Activated CD8-positive, alpha-beta memory T cell treated with anti-CD3 and anti-CD28 coated beads, Interleukin-2, amount 50 U/mL, for 24 hours (primary cell): ENCODE measurements around the gene NCDN.

Experiments used
- DNase-seq: peaks from one replicate; pipeline ENCODE4 v3.0.0-alpha.2; 2020; ENCODE audit errors: extremely low read depth

NCDN gene, protein sequence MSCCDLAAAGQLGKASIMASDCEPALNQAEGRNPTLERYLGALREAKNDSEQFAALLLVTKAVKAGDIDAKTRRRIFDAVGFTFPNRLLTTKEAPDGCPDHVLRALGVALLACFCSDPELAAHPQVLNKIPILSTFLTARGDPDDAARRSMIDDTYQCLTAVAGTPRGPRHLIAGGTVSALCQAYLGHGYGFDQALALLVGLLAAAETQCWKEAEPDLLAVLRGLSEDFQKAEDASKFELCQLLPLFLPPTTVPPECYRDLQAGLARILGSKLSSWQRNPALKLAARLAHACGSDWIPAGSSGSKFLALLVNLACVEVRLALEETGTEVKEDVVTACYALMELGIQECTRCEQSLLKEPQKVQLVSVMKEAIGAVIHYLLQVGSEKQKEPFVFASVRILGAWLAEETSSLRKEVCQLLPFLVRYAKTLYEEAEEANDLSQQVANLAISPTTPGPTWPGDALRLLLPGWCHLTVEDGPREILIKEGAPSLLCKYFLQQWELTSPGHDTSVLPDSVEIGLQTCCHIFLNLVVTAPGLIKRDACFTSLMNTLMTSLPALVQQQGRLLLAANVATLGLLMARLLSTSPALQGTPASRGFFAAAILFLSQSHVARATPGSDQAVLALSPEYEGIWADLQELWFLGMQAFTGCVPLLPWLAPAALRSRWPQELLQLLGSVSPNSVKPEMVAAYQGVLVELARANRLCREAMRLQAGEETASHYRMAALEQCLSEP

DNA sequence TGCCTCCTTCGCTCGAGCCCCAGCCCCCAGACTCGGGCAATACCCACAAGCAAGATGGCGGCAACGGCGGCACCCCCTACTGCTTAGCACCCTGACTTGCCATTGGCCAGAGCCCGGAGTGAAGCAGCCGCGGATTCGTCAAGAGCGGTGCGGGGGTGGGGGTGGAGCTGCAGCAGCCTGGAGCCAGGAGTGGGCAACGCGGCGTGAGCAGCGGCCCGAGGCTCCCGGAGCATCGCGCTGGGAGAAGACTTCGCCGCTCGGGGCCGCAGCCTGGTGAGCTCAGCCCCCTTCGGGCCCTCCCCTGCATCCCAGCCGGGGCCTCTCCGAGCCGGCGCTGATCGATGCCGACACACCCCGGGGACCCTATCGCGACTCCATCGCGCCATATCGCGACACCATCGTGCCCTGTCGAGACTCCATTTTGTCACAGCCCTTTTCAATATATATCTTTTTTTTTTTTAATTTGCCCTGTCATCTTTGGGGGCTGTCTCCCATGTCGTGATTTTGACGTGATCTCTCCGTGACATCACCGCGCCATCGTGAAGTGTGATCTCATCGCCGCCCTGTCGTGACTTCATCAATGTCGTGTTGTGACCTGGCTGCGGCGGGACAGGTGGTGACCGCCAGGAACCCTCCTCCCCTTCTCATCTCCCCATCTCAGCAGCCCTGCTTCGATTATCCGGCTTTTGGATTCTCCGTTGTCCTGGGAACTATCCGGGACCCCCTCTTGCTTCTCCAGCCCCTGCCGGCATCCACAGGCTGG is at the start of gene NCDN:
Gene NCDN, plus strand, starts transcription at position 189 of the 763 bp plus-strand sequence. Its CDS starts 392 bp downstream, at position 581.
- DNase-seq, result peak; percentile 94

DNA sequence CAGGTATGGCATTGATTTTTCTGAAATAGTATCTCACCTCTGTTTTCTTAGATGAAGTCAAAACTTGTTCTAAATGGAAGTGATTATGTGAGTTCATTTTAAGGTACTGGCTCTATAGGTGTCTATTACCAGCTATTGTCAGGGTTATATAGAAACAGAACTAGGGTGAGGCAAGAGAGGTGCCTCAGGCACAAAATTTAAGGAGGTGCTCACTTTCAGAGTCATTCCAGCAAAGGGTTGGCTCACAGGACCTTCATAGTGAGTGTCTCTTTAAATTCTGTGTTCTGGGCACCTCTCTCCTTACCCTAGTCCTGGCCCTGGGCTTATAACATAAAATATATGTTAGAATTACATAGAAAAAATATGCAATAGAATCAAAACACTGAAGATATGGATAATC is 49.7 kb upstream of the NCDN start:
- DNase-seq, result no peak

DNA sequence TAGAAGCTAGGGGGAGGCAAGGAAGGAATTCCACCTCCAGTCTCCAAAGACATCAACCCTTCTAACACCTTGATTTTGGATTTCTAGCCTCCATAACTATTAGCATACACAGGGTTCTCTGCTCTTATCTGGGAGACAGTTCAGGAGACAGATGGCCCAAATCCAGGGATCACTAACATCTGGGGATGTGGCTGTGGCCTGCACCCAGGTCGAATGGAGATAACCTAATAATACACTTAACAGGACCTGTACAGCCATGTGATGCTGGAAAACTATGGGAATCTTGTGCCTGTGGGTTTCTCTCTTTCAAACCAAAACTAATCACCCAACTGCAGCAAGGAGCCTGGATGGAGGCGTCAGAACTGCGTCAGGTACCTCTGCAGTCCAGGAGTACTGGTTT is 48.0 kb upstream of the NCDN start:
- DNase-seq, result no peak

DNA sequence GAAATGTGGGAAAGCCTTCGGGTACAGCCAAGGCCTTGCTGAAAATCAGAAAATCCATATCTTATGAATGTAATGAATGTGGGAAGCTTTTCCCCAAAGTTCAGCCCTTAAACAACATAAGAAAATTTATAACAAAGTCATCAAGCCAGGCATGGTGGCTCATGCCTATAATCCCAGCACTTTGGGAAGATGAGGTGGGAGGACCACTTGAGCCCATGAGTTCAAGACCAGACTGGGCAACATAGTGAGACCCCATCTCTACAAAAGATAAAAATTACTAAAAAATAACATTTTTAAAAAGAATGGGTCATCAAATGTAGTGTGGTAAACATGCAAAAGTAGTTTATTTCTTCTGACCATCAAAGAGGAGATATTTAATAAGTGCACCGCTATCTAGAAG is 46.3 kb upstream of the NCDN start:
- no peak for DNase-seq

DNA sequence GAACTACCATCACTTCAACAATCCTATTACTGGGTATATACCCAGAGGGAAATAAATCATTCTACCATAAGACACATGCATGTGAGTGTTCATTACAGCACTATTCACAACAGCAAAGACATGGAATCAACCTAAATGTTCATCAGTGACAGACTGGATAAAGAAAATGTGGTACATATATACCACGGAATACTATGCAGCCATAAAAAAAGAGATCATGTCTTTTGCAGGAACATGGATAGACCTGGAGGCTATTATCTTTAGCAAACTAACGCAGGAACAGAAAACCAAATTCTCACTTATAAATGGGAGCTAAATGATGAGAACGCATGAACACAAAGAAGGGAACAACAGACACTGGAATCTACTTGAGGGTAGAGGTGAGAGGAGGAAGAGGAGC is 39.4 kb upstream of the NCDN start:
- no peak for DNase-seq

DNA sequence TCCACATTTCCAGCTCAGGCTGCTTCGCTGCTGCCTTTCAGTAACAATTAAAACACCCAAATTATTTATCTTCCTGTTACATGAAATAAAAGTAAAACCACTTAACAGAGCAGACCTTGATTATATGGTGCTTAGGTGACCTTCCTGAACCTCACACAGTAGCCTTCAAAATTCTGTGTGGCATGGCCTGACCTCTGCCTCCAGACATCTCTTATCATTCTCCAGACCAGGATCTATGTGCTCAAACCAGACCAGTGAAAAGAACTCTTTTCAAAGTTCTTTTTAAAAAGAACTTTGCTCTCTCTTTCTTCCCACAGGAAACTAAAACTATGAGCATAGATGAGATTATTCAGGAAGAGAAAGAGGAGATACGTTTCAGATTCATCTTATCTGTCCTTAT is 38.2 kb upstream of the NCDN start:
- DNase-seq, result no peak

DNA sequence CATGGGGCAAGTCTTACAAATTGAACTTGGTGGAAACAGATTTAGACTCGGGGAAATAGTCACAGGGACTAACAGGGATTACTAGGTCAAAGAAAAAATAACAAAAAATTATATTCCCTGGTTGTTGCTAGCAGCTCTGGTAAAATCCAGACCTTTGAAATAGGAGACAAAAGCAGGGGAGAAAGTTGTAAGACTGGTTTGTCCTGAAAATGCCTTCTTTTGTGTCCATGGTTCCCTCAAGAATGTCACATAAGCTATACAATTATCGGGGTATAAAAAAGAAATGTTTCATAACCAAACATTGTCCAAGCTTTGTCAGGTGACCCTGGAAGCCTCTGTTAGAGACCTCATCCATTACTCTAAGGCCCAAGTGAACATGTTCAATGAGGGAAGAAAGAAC is 33.5 kb upstream of the NCDN start:
- no peak for DNase-seq

DNA sequence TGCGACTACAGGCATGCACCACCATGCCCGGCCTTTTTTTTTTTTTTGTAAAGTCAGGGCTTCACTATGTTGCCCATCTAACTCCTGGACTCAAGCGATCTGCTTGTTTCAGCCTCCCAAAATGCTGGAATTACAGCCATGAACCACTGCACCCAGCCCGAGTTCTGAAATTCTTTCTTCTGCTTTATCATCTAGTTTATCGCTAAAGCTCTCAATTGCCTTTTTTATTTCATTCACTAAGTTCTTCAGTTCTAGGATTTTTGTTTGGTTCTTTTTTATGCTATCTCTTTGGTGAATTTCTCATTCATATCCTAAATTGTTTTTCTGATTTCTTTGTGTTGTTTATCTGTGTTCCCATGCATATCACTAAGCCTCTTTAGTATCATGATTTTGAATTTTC is 27.4 kb upstream of the NCDN start:
- no peak for DNase-seq

DNA sequence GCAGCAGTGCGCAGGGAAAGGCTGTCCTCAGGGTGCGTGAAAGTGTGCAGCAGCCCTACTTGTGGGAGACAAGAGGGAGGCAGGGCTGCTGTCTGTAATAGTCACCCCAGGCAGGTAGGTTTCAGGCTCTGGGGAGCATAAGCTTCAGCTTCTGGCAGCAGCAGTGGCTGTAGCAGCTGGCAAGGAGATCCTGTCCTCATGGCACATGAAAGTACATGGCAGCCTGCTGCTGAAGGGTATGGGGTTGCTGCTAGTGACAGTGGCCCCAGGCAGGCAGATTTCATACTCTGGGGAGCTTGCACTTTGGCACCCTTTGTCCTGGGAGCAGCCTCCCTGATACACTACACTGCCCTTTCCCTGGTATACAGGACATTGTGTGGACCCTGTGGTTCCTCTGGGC is 26.7 kb upstream of the NCDN start:
- no peak for DNase-seq

DNA sequence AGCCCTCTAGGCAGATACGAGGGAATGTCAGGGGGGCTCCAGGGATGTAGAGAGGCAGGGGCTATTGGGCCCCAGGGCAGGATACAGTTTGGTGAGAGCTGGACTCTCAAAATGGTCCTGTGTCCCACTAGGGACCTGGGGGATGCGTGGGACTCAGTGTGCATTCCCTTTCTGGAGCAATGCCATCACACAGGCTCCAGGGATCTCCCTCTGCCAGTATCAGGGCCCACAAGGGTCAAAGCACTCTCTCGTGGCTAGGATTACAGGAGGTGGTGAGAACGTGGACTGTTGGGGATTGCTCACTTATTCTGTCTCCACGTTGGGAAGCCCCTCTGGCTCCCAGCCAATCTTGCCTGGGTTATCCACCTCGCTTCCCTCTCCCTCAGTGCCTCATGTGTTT is 26.2 kb upstream of the NCDN start:
- no peak for DNase-seq

DNA sequence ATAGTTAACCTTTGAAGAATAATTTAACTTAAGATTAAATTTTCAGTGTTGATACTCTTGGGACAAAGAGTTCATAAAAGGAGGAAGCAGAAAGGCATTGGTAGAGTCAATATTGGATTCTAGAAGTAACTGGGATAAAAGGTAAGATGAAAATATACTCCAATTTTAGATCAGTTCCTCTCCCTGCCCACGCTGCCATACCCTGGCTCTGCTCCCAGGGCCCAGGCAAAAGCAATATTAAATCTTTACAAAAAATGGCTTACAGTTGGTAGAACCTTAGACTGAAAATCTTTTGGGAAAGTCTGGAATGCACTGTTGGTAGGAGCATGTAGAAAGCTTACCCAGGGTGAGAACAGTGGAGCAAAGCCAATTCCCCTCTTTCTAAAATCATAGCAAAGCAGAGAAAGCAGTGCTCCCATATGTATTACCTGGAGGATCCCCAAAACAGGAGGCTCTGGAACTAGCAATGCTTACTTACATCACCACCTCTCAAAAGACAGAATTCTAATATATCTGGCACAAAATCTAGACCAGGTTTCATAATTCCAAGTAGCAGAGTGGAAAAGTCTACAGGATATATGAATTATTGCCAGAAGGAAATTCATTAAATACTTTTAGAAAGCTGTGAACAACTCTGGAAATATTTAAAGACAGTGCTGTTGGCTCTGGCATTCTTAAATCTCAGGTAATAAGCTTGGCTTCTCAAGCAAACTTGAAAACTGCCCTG is 24.9 kb upstream of the NCDN start:
- no peak for DNase-seq

DNA sequence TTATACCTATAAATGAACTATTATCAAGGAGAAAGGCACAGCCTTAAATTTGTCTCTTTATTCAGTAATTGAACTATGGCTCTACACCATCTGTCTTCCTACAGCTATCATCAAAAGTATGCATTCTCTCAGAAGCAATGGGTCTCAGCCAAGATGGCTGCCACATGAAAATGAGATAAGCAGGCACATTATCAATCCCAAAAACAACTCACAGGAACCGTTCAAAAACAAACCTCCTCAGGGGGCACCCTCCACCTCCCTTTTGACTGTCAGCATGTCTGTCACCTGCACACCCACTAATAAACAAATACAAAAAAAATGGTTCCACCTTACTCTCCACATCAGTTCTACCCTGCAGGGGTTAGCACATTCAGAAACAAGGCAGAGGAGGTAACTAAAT is 24.0 kb upstream of the NCDN start:
- DNase-seq, result no peak

DNA sequence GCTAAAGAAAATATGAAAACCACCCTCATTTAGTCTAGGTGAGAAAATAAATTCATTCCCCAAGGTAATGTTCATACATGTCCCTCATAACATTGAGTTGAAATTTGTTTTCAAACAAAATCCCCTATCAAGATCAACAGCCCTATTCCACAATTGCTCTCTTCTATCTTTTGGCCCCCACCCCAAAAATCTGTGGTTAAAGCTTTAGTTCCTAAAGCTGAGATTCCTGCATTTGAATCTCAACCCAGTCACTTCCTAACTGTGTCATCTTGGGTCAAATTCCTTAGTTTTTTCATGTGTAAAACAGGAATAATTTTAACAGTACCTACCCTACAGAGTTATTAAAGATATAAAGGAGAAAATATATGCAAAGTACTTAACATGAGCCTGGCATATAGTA is 22.4 kb upstream of the NCDN start:
- no peak for DNase-seq

DNA sequence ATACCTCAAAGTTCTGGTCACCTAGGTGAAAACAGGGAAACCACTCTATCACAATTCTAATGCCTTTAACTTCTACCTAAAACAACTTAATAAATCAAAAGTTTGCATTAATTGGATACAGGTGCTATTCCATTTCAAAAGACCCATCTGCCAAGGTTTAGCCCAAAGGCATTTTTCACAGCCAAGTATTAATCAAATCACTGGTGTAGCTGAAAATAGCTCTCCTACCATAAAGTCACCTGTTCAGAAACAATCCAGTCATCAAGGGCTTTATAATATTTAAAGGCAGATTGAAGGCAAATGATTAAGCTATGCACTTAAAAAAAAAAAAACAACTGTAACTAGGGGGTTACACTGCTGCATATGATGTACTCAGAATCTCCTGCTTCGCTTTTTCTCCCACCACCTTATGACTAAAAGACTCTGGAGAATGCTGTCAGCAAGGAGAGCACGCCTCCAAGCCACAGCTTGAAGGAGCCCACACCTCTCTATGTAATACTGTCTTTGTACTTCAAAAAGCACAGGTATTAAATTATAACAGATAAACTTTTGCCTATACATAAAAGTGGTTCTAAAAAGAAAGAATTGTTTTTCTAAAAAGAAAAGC is 20.9 kb upstream of the NCDN start:
- DNase-seq, result no peak

DNA sequence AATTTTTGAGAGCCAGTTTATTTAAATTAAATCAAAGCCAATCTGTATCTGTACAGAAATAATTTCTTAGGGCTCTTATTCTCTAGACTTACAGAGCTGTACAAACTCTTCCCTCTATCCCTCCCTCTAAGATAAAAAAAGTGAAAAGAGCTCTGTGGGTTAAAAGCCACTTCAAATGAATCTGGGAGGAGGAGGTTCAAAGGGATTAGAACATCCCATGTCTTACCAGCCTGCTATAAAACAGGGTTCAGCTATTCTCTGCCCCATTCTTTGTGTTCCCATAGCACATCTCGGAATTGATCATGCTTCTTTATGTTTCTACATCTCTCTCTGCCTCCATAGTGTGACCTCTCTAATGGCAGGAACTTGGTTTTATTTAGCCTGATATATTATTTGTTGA is 19.8 kb upstream of the NCDN start:
- DNase-seq, result no peak

DNA sequence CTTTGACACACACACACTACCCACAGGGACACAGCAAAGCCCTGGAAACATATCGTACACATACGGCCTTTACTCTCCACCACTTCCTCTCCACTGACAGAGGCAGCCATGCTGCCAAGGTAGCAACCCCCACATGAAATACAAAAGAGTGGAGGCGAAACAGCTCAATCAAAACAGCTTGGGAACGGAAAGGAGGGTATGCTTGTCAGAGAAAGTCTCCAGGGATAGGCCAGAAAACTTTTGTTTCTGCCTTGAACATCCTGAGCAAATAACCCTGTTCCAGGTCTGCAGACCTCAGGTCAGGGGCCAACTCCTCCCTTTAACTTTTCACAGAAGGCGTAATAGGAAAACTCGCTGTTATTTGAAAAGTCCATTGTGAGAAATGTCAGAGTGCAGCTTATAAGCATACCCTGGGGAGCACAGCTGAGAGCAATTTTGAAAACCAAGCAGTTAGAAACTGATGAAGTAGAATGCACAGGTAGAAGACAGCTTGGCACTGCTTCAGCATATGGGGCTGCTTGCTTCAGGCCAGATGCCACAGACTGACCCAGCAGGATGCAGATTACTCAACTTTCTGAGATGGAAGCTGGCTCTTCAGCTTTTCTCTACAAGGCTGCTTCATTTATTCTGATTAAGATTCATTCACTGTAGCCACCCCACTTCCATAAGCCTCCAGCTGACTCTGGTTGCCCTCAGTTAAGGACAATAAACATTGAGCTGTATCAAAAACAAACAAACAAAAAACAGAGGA is 18.4 kb upstream of the NCDN start:
- no peak for DNase-seq

DNA sequence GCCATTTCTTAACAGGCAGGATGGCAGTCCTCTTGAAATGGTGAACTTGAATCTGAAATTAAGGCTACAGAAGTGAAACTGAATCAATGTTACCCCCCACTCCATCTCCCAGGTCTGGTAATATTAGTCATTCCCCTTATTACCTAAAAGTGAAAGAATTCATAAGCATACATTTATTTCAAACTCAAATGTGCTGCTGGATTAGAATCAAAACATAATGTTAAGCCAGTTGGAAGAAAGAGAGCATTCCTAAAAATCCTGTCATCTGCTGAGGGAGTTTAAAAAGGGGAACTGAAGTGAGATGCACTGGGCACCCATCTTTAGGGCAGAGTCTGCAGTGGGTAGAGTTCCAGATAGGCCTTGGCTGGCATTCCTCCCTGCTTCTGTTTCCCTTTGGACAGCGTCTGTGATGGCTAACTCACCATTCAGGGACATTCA is 17.8 kb upstream of the NCDN start:
- no peak for DNase-seq

DNA sequence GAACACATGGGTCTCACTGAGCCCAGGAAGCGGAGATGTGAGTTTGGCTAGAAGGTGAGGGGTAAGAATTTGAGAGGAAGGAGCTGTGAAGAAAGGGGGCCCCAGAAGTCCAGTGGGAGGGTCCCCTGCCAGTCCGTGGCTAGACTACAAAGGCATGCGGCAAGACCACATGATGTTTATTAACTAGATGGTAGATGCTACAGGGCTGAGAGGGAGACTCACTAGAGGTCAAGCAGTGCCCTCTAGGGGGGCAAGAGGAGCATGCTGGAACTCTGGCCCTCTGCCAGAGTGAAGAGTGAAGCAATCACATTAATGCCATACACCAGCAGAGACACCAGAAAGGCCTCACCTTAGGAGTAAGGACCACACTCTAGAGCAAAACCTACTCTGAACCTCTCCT is 12.6 kb upstream of the NCDN start:
- no peak for DNase-seq

DNA sequence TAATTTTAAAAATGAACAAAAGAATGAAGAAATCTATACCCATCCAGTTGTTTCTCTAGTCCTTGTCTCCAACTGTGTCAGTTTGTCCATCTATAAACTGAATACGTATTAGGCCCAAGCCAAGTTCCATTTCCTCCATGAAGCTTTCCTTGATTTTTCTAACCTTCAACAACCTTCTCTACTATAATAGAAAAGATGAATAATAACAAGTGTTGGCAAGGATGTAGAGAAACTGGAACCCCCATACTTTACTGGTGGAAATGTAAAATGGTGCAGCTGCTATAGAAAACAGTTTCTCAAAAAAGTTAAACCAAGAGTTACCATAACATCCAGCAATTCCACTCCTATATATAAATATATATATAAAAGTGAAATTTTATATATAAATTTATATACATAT is 11.0 kb upstream of the NCDN start:
- DNase-seq, result no peak

DNA sequence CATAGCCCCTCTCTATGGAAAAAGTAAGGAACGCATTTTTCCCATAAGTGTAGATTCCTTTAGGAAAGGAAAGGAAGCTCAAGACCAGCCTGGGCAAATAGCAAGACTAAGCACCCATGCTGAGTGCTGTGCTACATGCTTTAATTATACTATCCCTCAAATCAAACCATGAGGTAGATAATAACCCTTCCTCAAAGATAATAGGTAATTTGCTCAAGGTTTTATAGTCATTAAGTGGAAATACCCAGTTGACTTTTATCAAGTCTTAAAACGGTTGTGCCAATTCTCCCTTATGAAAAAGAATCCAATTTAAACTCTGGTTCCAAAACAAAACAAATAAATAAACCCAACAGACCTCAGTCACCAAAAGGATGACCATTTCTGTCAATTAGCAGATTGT is 3.7 kb upstream of the NCDN start:
- DNase-seq, result no peak
